GM12864 (cell line): ENCODE data around the gene FGA.

Source experiments
- DNase-seq: peaks from one replicate; pipeline ENCODE4 v3.0.0-alpha.2; 2011; ENCODE audit warnings: low read depth
- H3K4me3 ChIP-seq: 2 replicates; pipeline ENCODE4 v1.5.1; 2011; ENCODE audit warnings: mild to moderate bottlenecking, low read depth, low read length, control low read depth
- CTCF ChIP-seq: IDR thresholded peaks from 2 replicates; pipeline ENCODE4 v1.5.1; 2011; ENCODE audit warnings: low read depth, mild to moderate bottlenecking, moderate library complexity, low read length, control low read depth, inconsistent platforms; ENCODE audit errors: missing control alignments

The FGA gene

GRCh38 chr4:154588198-154588597 is 2.3 kb downstream of the FGA start:
- TF ChIP-seq CTCF = no peak
- no peak for DNase-seq
- H3K4me3 ChIP-seq = no peak overlapping the region

GRCh38 chr4:154586296-154587033 is 4.1 kb downstream of the FGA start:
- TF ChIP-seq CTCF = no peak
- H3K4me3 ChIP-seq = no peak overlapping the region

GRCh38 chr4:154585369-154586018 is 5.0 kb downstream of the FGA start:
- no peak overlapping the region for H3K4me3 ChIP-seq
- no peak for TF ChIP-seq CTCF
- DNase-seq = no peak

More at GRCh38 chr4:154586296-154587033, 4.1 kb downstream of the FGA start:
- no peak for DNase-seq

GRCh38 chr4:154584259-154584658 is 6.3 kb downstream of the FGA start:
- no peak overlapping the region for H3K4me3 ChIP-seq
- TF ChIP-seq CTCF = no peak
- DNase-seq = no peak

GRCh38 chr4:154583677-154584076 is 6.9 kb downstream of the FGA start:
- no peak for TF ChIP-seq CTCF
- H3K4me3 ChIP-seq = no peak overlapping the region
- no peak for DNase-seq

- no peak for DNase-seq
- H3K4me3 ChIP-seq = no peak overlapping the region
- TF ChIP-seq CTCF = no peak
These were observed 7.3 kb downstream of the FGA start for GRCh38 chr4:154583230-154583629.
